Endothelial cell of umbilical vein (primary cell): ENCODE results near the gene PRKAR2B. TPM values are rescaled to one million over a fixed set of nuclear protein-coding genes. Genes with fewer than 3 reads are reported as not detected.

Experiments used
- BruUV-seq: library from RNA; stranded (reverse); fragments of 400-500 nt; replicated peaks from 2 replicates; lab custom pipeline; 2021; lab: Mats Ljungman, UMichigan
- CTCF ChIA-PET: fragments of 300-600, 350-600 bp; sonication (Branson Sonifier 250); formaldehyde crosslinking; loops from one replicate; lab custom pipeline; 2021; ENCODE audit warnings: antibody characterized with exemption, inconsistent platforms; lab: Charles Lee
- POLR2A ChIA-PET: fragments of 300-600, 350-600 bp; sonication (Branson Sonifier 250); formaldehyde crosslinking; loops from one replicate; lab custom pipeline; 2021; ENCODE audit warnings: antibody characterized with exemption, inconsistent platforms; lab: Charles Lee
- DNase-seq: peaks from one replicate; pipeline ENCODE4 v3.0.0-alpha.2; 2011; ENCODE audit warnings: low read depth, low spot score
- FAIRE-seq: peaks from 2 replicates; lab custom pipeline; 2011; peaks lifted over from hg19 to GRCh38; lab: Jason Lieb, UNC
- H2AFZ ChIP-seq: 2 replicates; pipeline ENCODE4 v1.6.0; 2012; ENCODE audit warnings: low read depth, low read length, control low read depth, inconsistent platforms
- H3K27ac ChIP-seq: 2 replicates; pipeline ENCODE4 v1.5.1; 2011; ENCODE audit warnings: low read depth, mild to moderate bottlenecking, control low read depth, low read length, moderate library complexity; ENCODE audit not compliant: insufficient read depth
- H3K27me3 ChIP-seq, 2 experiments: 2 replicates each; pipeline versions ENCODE4 v1.6.0 to v1.6.1; 2011; ENCODE audit warnings: low read length in 2 of 2, mixed read lengths in 1 of 2; ENCODE audit not compliant: control insufficient read depth in 2 of 2, insufficient read depth in 2 of 2
- H3K36me3 ChIP-seq, 2 experiments: 2 replicates in 1 of 2; 3 replicates in 1 of 2; pipeline ENCODE4 v1.5.1; 2011; ENCODE audit warnings: low read length in 2 of 2, mild to moderate bottlenecking in 1 of 2, moderate library complexity in 1 of 2; ENCODE audit not compliant: control insufficient read depth in 2 of 2, insufficient read depth in 2 of 2; ENCODE audit errors: extremely low read depth in 1 of 2
- H3K4me1 ChIP-seq: 3 replicates; pipeline ENCODE4 v1.5.1; 2011; ENCODE audit warnings: mild to moderate bottlenecking, low read length; ENCODE audit not compliant: control insufficient read depth, insufficient read depth; ENCODE audit errors: extremely low read depth
- H3K4me2 ChIP-seq: 2 replicates; pipeline ENCODE4 v1.6.1; 2011; ENCODE audit warnings: low read length, control low read depth, mixed read lengths; ENCODE audit not compliant: insufficient read depth
- H3K4me3 ChIP-seq, 3 experiments: fragments of 200-600 bp in 1 of 3; sonication (generic), shearing (Covaris generic) in 1 of 3; replicated peaks in 1 of 3; 2 replicates each; pipeline ENCODE4 v1.5.1; 2011 to 2016; ENCODE audit warnings: control low read depth in 3 of 3, low read length in 3 of 3, mild to moderate bottlenecking in 2 of 3, inconsistent platforms in 1 of 3, low read depth in 1 of 3, moderate library complexity in 1 of 3; ENCODE audit not compliant: insufficient read depth in 1 of 3
- H3K79me2 ChIP-seq: 2 replicates; pipeline ENCODE4 v1.6.0; 2012; ENCODE audit warnings: low read length, inconsistent platforms; ENCODE audit not compliant: control insufficient read depth, insufficient read depth
- H3K9ac ChIP-seq: replicated peaks from 2 replicates; pipeline ENCODE3; 2011; ENCODE audit warnings: low read length, control low read depth; ENCODE audit not compliant: insufficient read depth; ENCODE audit errors: extremely low read depth
- H3K9me1 ChIP-seq: replicated peaks from 3 replicates; pipeline ENCODE4 v1.6.0; 2011; ENCODE audit warnings: mild to moderate bottlenecking, low read length; ENCODE audit not compliant: control insufficient read depth, insufficient read depth; ENCODE audit errors: extremely low read depth
- H3K9me3 ChIP-seq: replicated peaks from 2 replicates; pipeline ENCODE4 v1.5.1; 2012; ENCODE audit warnings: low read length, inconsistent platforms; ENCODE audit not compliant: control insufficient read depth, insufficient read depth
- H4K20me1 ChIP-seq: replicated peaks from 2 replicates; pipeline ENCODE3; 2011; ENCODE audit warnings: mild to moderate bottlenecking, low read length; ENCODE audit not compliant: control insufficient read depth, insufficient read depth; ENCODE audit errors: extremely low read depth
- EZH2 ChIP-seq: IDR thresholded peaks from 2 replicates; pipeline ENCODE4 v1.6.1; 2012; ENCODE audit warnings: borderline replicate concordance, low read depth, mild to moderate bottlenecking, moderate library complexity, low read length, inconsistent platforms; ENCODE audit not compliant: severe bottlenecking
- FOS ChIP-seq: IDR thresholded peaks from 2 replicates; pipeline ENCODE4 v1.6.1; 2011; ENCODE audit warnings: mild to moderate bottlenecking, low read length, moderate library complexity, borderline replicate concordance; ENCODE audit not compliant: insufficient read depth
- GATA2 ChIP-seq: IDR thresholded peaks from 2 replicates; pipeline ENCODE4 v1.7.0; 2011; ENCODE audit warnings: low read depth, mild to moderate bottlenecking, moderate library complexity, mixed read lengths, low read length; ENCODE audit not compliant: insufficient read length, insufficient read depth
- JUN ChIP-seq: IDR thresholded peaks from 2 replicates; pipeline ENCODE4 v1.6.1; 2011; ENCODE audit warnings: borderline replicate concordance, low read depth; ENCODE audit not compliant: insufficient read length, insufficient read depth
- MYC ChIP-seq: IDR thresholded peaks from one replicate; pipeline ENCODE4 v1.6.1; 2011; ENCODE audit warnings: mild to moderate bottlenecking, low read depth, low read length
- POLR2A ChIP-seq: IDR thresholded peaks from 2 replicates; pipeline ENCODE4 v1.6.1; 2012; ENCODE audit warnings: low read depth, mild to moderate bottlenecking, control low read depth, low read length
- POLR2AphosphoS5 ChIP-seq: IDR thresholded peaks from 2 replicates; pipeline ENCODE4 v1.6.1; 2012; ENCODE audit warnings: low read depth, mild to moderate bottlenecking, control low read depth, low read length, moderate library complexity; ENCODE audit not compliant: insufficient read depth
- dilution Hi-C: fragments of 300-500 bp; cut with MboI; formaldehyde crosslinking; loops from one replicate; pipeline ENCODE4 v1.15.0; 2019; ENCODE audit warnings: low sequenced_read_pairs; ENCODE audit not compliant: extremely low pct_ligation_motif_present
- intact Hi-C: fragments of 100-400 bp; cut with micrococcal nuclease; formaldehyde crosslinking; loops from one replicate; pipeline ENCODE4 v1.10.0; 2022
- polyA plus RNA-seq, 4 experiments: library from polyadenylated mRNA; depleted of rRNA in 3 of 4; stranded (reverse) in 3 of 4; unstranded in 1 of 4; fragments of >200 nt; gene quantifications; 2 replicates each; pipeline versions ENCODE4 v1.2.1 to v1.2.3, GENCODE V29; 2011 to 2012; ENCODE audit warnings: missing spikeins in 1 of 4
- total RNA-seq: library from RNA; stranded (reverse); gene quantifications from 2 replicates; pipeline ENCODE4 v1.2.3, GENCODE V29; 2021
- TF ChIP-seq, protein P1 (sequence below): IDR thresholded peaks from 2 replicates; pipeline ENCODE4 v1.6.1; 2011; ENCODE audit not compliant: insufficient read depth, insufficient read length
- TF ChIP-seq, protein P2 (sequence below), 2 donors: IDR thresholded peaks; 1 replicate in 1 of 2; 2 replicates in 1 of 2; pipeline ENCODE4 v1.5.1; 2011; ENCODE audit warnings: low read length in 2 of 2, mild to moderate bottlenecking in 2 of 2, moderate library complexity in 2 of 2, control low read depth in 1 of 2, inconsistent platforms in 1 of 2, low read depth in 1 of 2; ENCODE audit not compliant: insufficient read depth in 1 of 2; ENCODE audit errors: extremely low read depth in 1 of 2

PRKAR2B gene
- total and polyA plus RNA-seq, 2 donors (not counting 3 experiments of a cell fraction or from before 2014, with no cell fraction given): 10.7 to 39.8 TPM

DNA sequence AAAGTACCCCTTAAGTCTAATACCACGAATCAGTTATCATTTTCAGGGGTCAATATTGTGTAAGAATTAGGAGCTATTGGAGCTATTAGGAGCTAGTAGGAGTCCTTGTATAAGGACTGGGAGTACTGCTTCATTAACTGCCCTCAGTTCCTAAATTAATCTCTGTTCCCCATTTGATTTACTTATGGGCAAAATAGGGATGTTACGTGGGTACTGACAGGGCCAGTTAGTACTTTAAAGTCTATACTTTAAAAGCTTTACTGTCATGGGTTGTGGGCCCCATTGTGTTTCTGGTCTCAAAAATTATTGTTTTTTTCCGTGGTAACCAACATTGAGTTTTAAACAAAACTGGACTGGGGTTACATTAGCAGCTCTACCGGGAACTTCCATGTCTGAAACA lies 60.3 kb downstream of the PRKAR2B start:
- TF ChIP-seq MYC (no peak), POLR2AphosphoS5 (no peak), GATA2 (no peak), FOS (no peak), EZH2 (no peak), POLR2A (no peak), JUN (no peak)
- TF ChIP-seq, protein P1, sequence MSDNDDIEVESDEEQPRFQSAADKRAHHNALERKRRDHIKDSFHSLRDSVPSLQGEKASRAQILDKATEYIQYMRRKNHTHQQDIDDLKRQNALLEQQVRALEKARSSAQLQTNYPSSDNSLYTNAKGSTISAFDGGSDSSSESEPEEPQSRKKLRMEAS: no peak
- TF ChIP-seq, protein P2, sequence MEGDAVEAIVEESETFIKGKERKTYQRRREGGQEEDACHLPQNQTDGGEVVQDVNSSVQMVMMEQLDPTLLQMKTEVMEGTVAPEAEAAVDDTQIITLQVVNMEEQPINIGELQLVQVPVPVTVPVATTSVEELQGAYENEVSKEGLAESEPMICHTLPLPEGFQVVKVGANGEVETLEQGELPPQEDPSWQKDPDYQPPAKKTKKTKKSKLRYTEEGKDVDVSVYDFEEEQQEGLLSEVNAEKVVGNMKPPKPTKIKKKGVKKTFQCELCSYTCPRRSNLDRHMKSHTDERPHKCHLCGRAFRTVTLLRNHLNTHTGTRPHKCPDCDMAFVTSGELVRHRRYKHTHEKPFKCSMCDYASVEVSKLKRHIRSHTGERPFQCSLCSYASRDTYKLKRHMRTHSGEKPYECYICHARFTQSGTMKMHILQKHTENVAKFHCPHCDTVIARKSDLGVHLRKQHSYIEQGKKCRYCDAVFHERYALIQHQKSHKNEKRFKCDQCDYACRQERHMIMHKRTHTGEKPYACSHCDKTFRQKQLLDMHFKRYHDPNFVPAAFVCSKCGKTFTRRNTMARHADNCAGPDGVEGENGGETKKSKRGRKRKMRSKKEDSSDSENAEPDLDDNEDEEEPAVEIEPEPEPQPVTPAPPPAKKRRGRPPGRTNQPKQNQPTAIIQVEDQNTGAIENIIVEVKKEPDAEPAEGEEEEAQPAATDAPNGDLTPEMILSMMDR (IDR thresholded peaks at IDR 0.05; ENCODE audit: extremely low read depth in 1 of 2, insufficient read depth in 1 of 2, low read depth in 1 of 2, low read length in 2 of 2): no peak
- DNase-seq (no peak), FAIRE-seq (no peak)
- BruUV-seq: no TSS peak
- dilution Hi-C loops: no loop called here
- Histone ChIP-seq H3K4me3 (no peak overlapping the region), H3K9ac (no peak overlapping the region), H3K27ac (no peak overlapping the region), H3K4me2 (no peak overlapping the region), H3K36me3 (no peaks in the 10 kb centered on the region), H3K9me1 (no peaks in the 10 kb centered on the region), H3K79me2 (peaks cover 23% of the 10 kb centered on the region), H3K4me1 (peaks cover 29% of the 10 kb centered on the region), H3K27me3 (no peaks in the 10 kb centered on the region), H3K9me3 (no peaks in the 10 kb centered on the region), H2AFZ (no peak overlapping the region), H4K20me1 (no peaks in the 10 kb centered on the region)
- CTCF ChIA-PET: interaction anchor here (0.8 to 2.0 kb wide), 2 partner anchors 17 to 157 kb away, joined by 3 to 6 read pairs; no protein-coding TSS in a partner anchor
- intact Hi-C loops: no loop called here
- POLR2A ChIA-PET: interaction anchor here (0.8 kb wide), 1 partner anchor 63 kb away, joined by 4 read pairs; no protein-coding TSS in a partner anchor
